PFSK-1 (cell line): Measurements from ENCODE around the gene UGGT1.

ENCODE experiments used
- FOXP2 ChIP-seq: optimal IDR thresholded peaks from 2 replicates; pipeline ENCODE3; 2011; ENCODE audit warnings: borderline replicate concordance, control low read depth, inconsistent platforms; ENCODE audit not compliant: insufficient read depth; ENCODE audit errors: extremely low read length, extremely low read depth
- SIN3A ChIP-seq: IDR thresholded peaks from 2 replicates; pipeline ENCODE4 v1.6.1; 2012; ENCODE audit warnings: mild to moderate bottlenecking, low read length, moderate library complexity, borderline replicate concordance; ENCODE audit not compliant: insufficient read depth

GRCh38 chr2:128214866-128215460 is 124.0 kb downstream of the UGGT1 start:
- TF ChIP-seq SIN3A (no peak), FOXP2 (no peak)
